HCT116 (cell line): Measurements from ENCODE around the gene LY6G6F. TPM values are rescaled to one million over a fixed set of nuclear protein-coding genes. Genes with fewer than 3 reads are reported as not detected.

Source experiments
- ATAC-seq: fragments of 200-7000 bp; cut with Tn5 transposase; 2 replicates; pipeline ENCODE4 v1.9.1; 2020; ENCODE audit warnings: mild to moderate bottlenecking, moderate library complexity
- BruUV-seq: library from RNA; stranded (reverse); fragments of 400-500 nt; replicated peaks from 2 replicates; lab custom pipeline; 2021; lab: Mats Ljungman, UMichigan
- CTCF ChIA-PET: fragments of 300-600 bp; sonication (Branson Sonifier 250); formaldehyde crosslinking; loops from one replicate; lab custom pipeline; 2021; ENCODE audit warnings: antibody characterized with exemption; lab: Charles Lee
- POLR2A ChIA-PET: fragments of 300-600, 350-600 bp; sonication (Branson Sonifier 250); formaldehyde crosslinking; loops from one replicate; lab custom pipeline; 2021; ENCODE audit warnings: antibody characterized with exemption; lab: Charles Lee
- RAD21 ChIA-PET, 2 experiments: fragments of 300-600 bp; sonication (Branson Sonifier 250); formaldehyde crosslinking; loops; one replicate each; lab custom pipeline; 2023; ENCODE audit warnings: low total read pairs in 2 of 2; ENCODE audit not compliant: uncharacterized antibody in 2 of 2, unreplicated experiment in 2 of 2, low non-redundant PET in 1 of 2; lab: Charles Lee
- DNase-seq: peaks from one replicate; pipeline ENCODE4 v3.0.0-alpha.2; 2010; ENCODE audit warnings: low read depth, low spot score
- H2AFZ ChIP-seq: fragments of 200-600 bp; shearing (Covaris generic), sonication (generic); 2 replicates; pipeline ENCODE4 v1.6.1; 2017; ENCODE audit warnings: low read depth, mixed run types, mixed read lengths, antibody characterized with exemption, low read length; ENCODE audit not compliant: poor library complexity, severe bottlenecking
- H3K27ac ChIP-seq: 2 replicates; pipeline ENCODE4 v1.5.1; 2012; ENCODE audit warnings: low read depth, low read length
- H3K27me3 ChIP-seq: fragments of 200-600 bp; sonication (generic); 2 replicates; pipeline ENCODE4 v1.6.1; 2016; ENCODE audit warnings: mixed run types, low read length, mixed read lengths; ENCODE audit not compliant: insufficient read depth
- H3K36me3 ChIP-seq, 2 experiments: fragments of 200-500 bp in 1 of 2; fragments of 200-600 bp in 1 of 2; sonication (Bioruptor generic) in 1 of 2; sonication (generic) in 1 of 2; 2 replicates each; pipeline versions ENCODE4 v1.5.1 to v1.6.1; 2014 to 2016; ENCODE audit warnings: low read length in 2 of 2, inconsistent platforms in 1 of 2, mixed read lengths in 1 of 2, mixed run types in 1 of 2; ENCODE audit not compliant: insufficient read depth in 2 of 2, control insufficient read depth in 1 of 2
- H3K4me1 ChIP-seq, 2 experiments: fragments of 200-600 bp in 1 of 2; sonication (generic) in 1 of 2; 2 replicates each; pipeline versions ENCODE4 v1.5.1 to v1.6.1; 2012 to 2017; ENCODE audit warnings: low read length in 2 of 2, inconsistent platforms in 1 of 2, mild to moderate bottlenecking in 1 of 2, mixed read lengths in 1 of 2, mixed run types in 1 of 2, moderate library complexity in 1 of 2; ENCODE audit not compliant: insufficient read depth in 2 of 2, control insufficient read depth in 1 of 2
- H3K4me2 ChIP-seq: fragments of 200-600 bp; sonication (generic); 2 replicates; pipeline ENCODE4 v1.6.1; 2017; ENCODE audit warnings: mixed run types, low read length, mixed read lengths
- H3K4me3 ChIP-seq, 2 experiments: fragments of 200-600 bp in 1 of 2; sonication (generic) in 1 of 2; replicated peaks in 1 of 2; 2 replicates each; pipeline ENCODE4 v1.5.1; 2011 to 2016; ENCODE audit warnings: low read length in 2 of 2, control low read depth in 1 of 2, low read depth in 1 of 2, mild to moderate bottlenecking in 1 of 2, mixed read lengths in 1 of 2, mixed run types in 1 of 2
- H3K79me2 ChIP-seq: fragments of 200-600 bp; sonication (generic); 2 replicates; pipeline ENCODE4 v1.6.1; 2017; ENCODE audit warnings: mild to moderate bottlenecking, mixed run types, low read length, moderate library complexity, mixed read lengths; ENCODE audit not compliant: insufficient read depth
- H3K9ac ChIP-seq: fragments of 200-600 bp; sonication (generic); 2 replicates; pipeline ENCODE4 v1.6.1; 2016; ENCODE audit warnings: low read length, mixed read lengths
- H3K9me2 ChIP-seq: fragments of 200-600 bp; sonication (generic), shearing (Covaris generic); 2 replicates; pipeline ENCODE4 v1.6.1; 2017; ENCODE audit warnings: mixed run types, mild to moderate bottlenecking, moderate library complexity; ENCODE audit not compliant: insufficient read depth
- H3K9me3 ChIP-seq, 2 experiments: fragments of 200-500 bp in 1 of 2; fragments of 200-600 bp in 1 of 2; sonication (Bioruptor generic) in 1 of 2; sonication (generic) in 1 of 2; 2 replicates each; pipeline ENCODE4 v1.6.1; 2014 to 2017; ENCODE audit warnings: low read length in 2 of 2, mixed read lengths in 2 of 2, inconsistent platforms in 1 of 2, low read depth in 1 of 2, mild to moderate bottlenecking in 1 of 2, mixed run types in 1 of 2, moderate library complexity in 1 of 2; ENCODE audit not compliant: control insufficient read depth in 1 of 2, insufficient read depth in 1 of 2
- H4K20me1 ChIP-seq: fragments of 200-600 bp; sonication (generic), shearing (Covaris generic); 2 replicates; pipeline ENCODE4 v1.6.1; 2017; ENCODE audit warnings: mixed run types, mild to moderate bottlenecking, moderate library complexity; ENCODE audit not compliant: insufficient read depth
- ATF3 ChIP-seq: IDR thresholded peaks from 2 replicates; pipeline ENCODE4 v1.6.1; 2012
- CEBPB ChIP-seq: IDR thresholded peaks from 2 replicates; pipeline ENCODE4 v1.6.1; 2012; ENCODE audit warnings: low read depth
- CTCF ChIP-seq, 3 experiments: fragments of 200-600 bp in 1 of 3; sonication (generic) in 1 of 3; IDR thresholded peaks in 2 of 3; conservative IDR thresholded peaks in 1 of 3; 2 replicates each; pipeline ENCODE4 v1.5.1; 2012 to 2017; ENCODE audit warnings: low read depth in 2 of 3, low read length in 2 of 3, antibody characterized with exemption in 1 of 3, borderline replicate concordance in 1 of 3, control low read depth in 1 of 3, mild to moderate bottlenecking in 1 of 3, mixed read lengths in 1 of 3, mixed run types in 1 of 3, moderate library complexity in 1 of 3; ENCODE audit not compliant: insufficient read depth in 1 of 3
- EGR1 ChIP-seq: IDR thresholded peaks from 2 replicates; pipeline ENCODE4 v1.6.1; 2012; ENCODE audit warnings: low read depth
- EZH2 ChIP-seq: fragments of 200-600 bp; sonication (generic); IDR thresholded peaks from 2 replicates; pipeline ENCODE4 v1.6.1; 2017; ENCODE audit warnings: antibody characterized with exemption, mixed run types
- FOSL1 ChIP-seq: IDR thresholded peaks from 2 replicates; pipeline ENCODE4 v1.6.1; 2012; ENCODE audit warnings: low read depth
- POLR2A ChIP-seq: IDR thresholded peaks from 2 replicates; pipeline ENCODE4 v1.7.0; 2011; ENCODE audit warnings: borderline replicate concordance; ENCODE audit not compliant: insufficient read depth, insufficient read length; ENCODE audit errors: extremely low read depth
- POLR2AphosphoS5 ChIP-seq: IDR thresholded peaks from 2 replicates; pipeline ENCODE4 v1.6.1; 2011; ENCODE audit warnings: mild to moderate bottlenecking, low read depth, low read length, moderate library complexity
- RAD21 ChIP-seq: IDR thresholded peaks from 2 replicates; pipeline ENCODE4 v1.6.1; 2012; ENCODE audit warnings: low read depth, mild to moderate bottlenecking
- TCF7L2 ChIP-seq: IDR thresholded peaks from 2 replicates; pipeline ENCODE4 v1.7.0; 2011; ENCODE audit warnings: borderline replicate concordance, inconsistent platforms; ENCODE audit not compliant: insufficient read depth, insufficient read length; ENCODE audit errors: extremely low read depth
- intact Hi-C: fragments of 100-400 bp; cut with micrococcal nuclease; formaldehyde crosslinking; loops from 2 replicates; pipeline ENCODE4 v1.10.0; 2022
- total RNA-seq: library from RNA; stranded (reverse); gene quantifications from one replicate; pipeline ENCODE4 v1.2.1, GENCODE V29; 2021; ENCODE audit not compliant: unreplicated experiment

Gene LY6G6F
- total RNA-seq, 1 experiment from 2014 or later = not detected

- TF ChIP-seq FOSL1 = no peak
- no peak for TF ChIP-seq CEBPB
- TF ChIP-seq CTCF (IDR thresholded peaks at IDR 0.05 in 2 of 3, conservative IDR thresholded peaks at IDR 0.05 in 1 of 3; ENCODE audit: borderline replicate concordance in 1 of 3, insufficient read depth in 1 of 3, low read depth in 2 of 3, low read length in 2 of 3) = peak in 2 of 3 experiments; percentile 22 to 38; a peak in 4 of 6 replicates
- TF ChIP-seq EZH2 = no peak
- no peak for TF ChIP-seq ATF3
- no peak for TF ChIP-seq TCF7L2
- TF ChIP-seq EGR1 = no peak
- no peak for TF ChIP-seq POLR2A
- peak; percentile 60 for TF ChIP-seq RAD21
- TF ChIP-seq POLR2AphosphoS5 = no peak
- DNase-seq (no peak), ATAC-seq (peak; percentile 70)
- CTCF ChIA-PET = interaction anchor here (1.0 to 1.5 kb wide), 4 partner anchors 9 to 118 kb away, joined by 3 to 4 read pairs (median 3); partner anchors contain the start of genes ABHD16A and CLIC1
- POLR2A ChIA-PET = interaction anchor here (1.1 kb wide), 1 partner anchor 115 kb away, joined by 3 read pairs; the partner anchor contains the start of gene HSPA1B
- H3K27ac ChIP-seq = no peak overlapping the region
- H3K9me3 ChIP-seq = no peaks in the 10 kb centered on the region
- intact Hi-C loops = no loop called here
- H3K36me3 ChIP-seq = no peaks in the 10 kb centered on the region
- H3K4me3 ChIP-seq = no peak overlapping the region
- no peaks in the 10 kb centered on the region for H3K27me3 ChIP-seq
- no peaks in the 10 kb centered on the region for H3K79me2 ChIP-seq
- BruUV-seq = no TSS peak
- no peaks in the 10 kb centered on the region for H3K9me2 ChIP-seq
- H4K20me1 ChIP-seq = no peaks in the 10 kb centered on the region
- no peak overlapping the region for H2AFZ ChIP-seq
- RAD21 ChIA-PET = no interaction called here
- no peak overlapping the region for H3K4me2 ChIP-seq
- H3K4me1 ChIP-seq = peaks cover 16 to 27% of the 10 kb centered on the region in 2 experiments; a peak in 3 of 4 replicates
- H3K9ac ChIP-seq = no peak overlapping the region
These were observed 5.6 kb downstream of the LY6G6F start for GRCh38 chr6:31712296-31712695.
